ENCODE data around the gene HTATIP2.

- TF ChIP-seq CTCF (IDR thresholded peaks at IDR 0.05; ENCODE audit: insufficient read depth, low read depth, low read length) (no peak), EZH2 (IDR thresholded peaks at IDR 0.05; ENCODE audit: insufficient read depth, low read length) (no peak)
Measured at GRCh38 chr11:20373147-20373546, 9.6 kb downstream of the HTATIP2 start.

Measured in astrocyte (in vitro differentiated cells and primary cell).